NCI-H524 treated with DMSO at 0.1 percent for 48 hours (cell line): ENCODE data around the gene INTS13.
"Not testable (repeated sequence)": the region's sequence is repeated elsewhere in the genome, so short reads cannot be mapped to it uniquely, and the experiment has no call there.

Source experiments
- DNase-seq: peaks from one replicate; lab custom pipeline; 2025; lab: John Stamatoyannopoulos, UW

Gene INTS13

GRCh38 chr12:26937863-26938700 is at the start of gene INTS13, which contains the start of gene FGFR1OP2:
INTS13 (minus strand) TSS chr12:26937981; CDS start chr12:26936803, 1,178 bp downstream.
FGFR1OP2 (plus strand) TSS chr12:26938470; CDS start chr12:26954159, 15,689 bp downstream.
- peak; percentile 77 for DNase-seq

GRCh38 chr12:26982866-26983265 is 45.1 kb upstream of the INTS13 start:
- DNase-seq = no peak

GRCh38 chr12:26979733-26980132 is 42.0 kb upstream of the INTS13 start:
- DNase-seq = peak; percentile 96

GRCh38 chr12:26978801-26979200 is 41.0 kb upstream of the INTS13 start:
- DNase-seq = no peak

GRCh38 chr12:26976687-26977086 is 38.9 kb upstream of the INTS13 start:
- no peak for DNase-seq

GRCh38 chr12:26971963-26972362 is 34.2 kb upstream of the INTS13 start:
- no peak for DNase-seq

GRCh38 chr12:26970136-26970535 is 32.4 kb upstream of the INTS13 start:
- DNase-seq = no peak

- DNase-seq = no peak
Observed at GRCh38 chr12:26966842-26967241, 29.1 kb upstream of the INTS13 start.

- no peak for DNase-seq
Observed at GRCh38 chr12:26963413-26963812, 25.6 kb upstream of the INTS13 start.

- no peak for DNase-seq
Observed at GRCh38 chr12:26961803-26962202, 24.0 kb upstream of the INTS13 start.

GRCh38 chr12:26961391-26961790 is 23.6 kb upstream of the INTS13 start:
- DNase-seq = not testable (repeated sequence)

GRCh38 chr12:26954027-26954426 is 16.2 kb upstream of the INTS13 start:
- no peak for DNase-seq

- no peak for DNase-seq
Observed at GRCh38 chr12:26953447-26953846, 15.7 kb upstream of the INTS13 start.

- DNase-seq = no peak
Observed at GRCh38 chr12:26948309-26948708, 10.5 kb upstream of the INTS13 start.

- no peak for DNase-seq
Observed at GRCh38 chr12:26941215-26941594, 3.4 kb upstream of the INTS13 start.

- DNase-seq = no peak
Observed at GRCh38 chr12:26940516-26941214, 2.9 kb upstream of the INTS13 start.

- no peak for DNase-seq
Observed at GRCh38 chr12:26939953-26940352, 2.2 kb upstream of the INTS13 start.

GRCh38 chr12:26939192-26939832 is 1.5 kb upstream of the INTS13 start:
- no peak for DNase-seq

GRCh38 chr12:26938701-26939062 is 901 bp upstream of the INTS13 start:
- no peak for DNase-seq

GRCh38 chr12:26937443-26937862 is 328 bp downstream of the INTS13 start:
- no peak for DNase-seq

- DNase-seq = no peak
Observed at GRCh38 chr12:26936559-26937442, 980 bp downstream of the INTS13 start.
